HPDE6-E6E7 (cell line): Measurements from ENCODE around the gene RTN1.

Source experiments
- DNase-seq: peaks from one replicate; pipeline ENCODE4 v3.0.0; 2011; ENCODE audit warnings: missing footprints; ENCODE audit errors: extremely low spot score

The RTN1 gene

GRCh38 chr14:59630288-59630963 lies 240.2 kb downstream of the RTN1 start:
- no peak for DNase-seq

DNA sequence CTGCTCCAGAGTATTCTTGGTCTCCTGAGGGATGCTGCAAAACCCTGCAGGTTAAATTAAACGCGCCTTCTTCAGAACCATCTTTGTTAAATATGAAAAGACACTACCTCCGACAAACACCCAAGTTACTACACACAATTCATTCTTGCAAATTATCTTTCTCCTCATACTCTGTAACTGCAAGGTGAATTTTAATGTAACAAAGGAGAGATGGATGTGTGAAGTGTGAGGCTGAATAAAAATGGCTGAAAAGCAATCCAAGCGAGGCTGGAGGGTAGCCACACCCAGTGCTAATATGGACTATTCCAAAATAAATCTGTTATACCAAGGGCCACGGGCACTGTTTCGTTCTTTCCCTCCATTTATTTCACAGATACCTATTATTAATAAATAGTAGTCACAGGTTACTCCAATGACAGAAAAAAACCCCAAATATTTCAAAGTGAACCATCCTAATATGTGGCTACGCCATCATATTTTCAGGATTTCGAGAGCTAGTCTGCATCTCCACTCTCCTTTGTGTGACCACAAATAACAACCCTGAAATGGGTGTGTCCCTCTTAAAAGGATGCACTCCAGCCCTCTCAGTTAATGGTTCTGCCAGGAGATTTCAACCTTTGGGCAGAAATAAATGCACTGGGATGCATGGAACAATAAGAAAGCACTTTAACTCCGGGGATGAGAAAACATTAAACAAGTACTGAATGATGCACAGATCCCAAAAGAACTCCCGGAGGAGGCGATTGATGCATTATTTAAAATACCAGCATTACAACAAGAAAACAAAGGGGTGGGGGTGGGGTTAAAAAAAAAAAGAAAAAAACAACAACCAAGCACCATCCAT lies 240.9 kb downstream of the RTN1 start:
- no peak for DNase-seq

DNA sequence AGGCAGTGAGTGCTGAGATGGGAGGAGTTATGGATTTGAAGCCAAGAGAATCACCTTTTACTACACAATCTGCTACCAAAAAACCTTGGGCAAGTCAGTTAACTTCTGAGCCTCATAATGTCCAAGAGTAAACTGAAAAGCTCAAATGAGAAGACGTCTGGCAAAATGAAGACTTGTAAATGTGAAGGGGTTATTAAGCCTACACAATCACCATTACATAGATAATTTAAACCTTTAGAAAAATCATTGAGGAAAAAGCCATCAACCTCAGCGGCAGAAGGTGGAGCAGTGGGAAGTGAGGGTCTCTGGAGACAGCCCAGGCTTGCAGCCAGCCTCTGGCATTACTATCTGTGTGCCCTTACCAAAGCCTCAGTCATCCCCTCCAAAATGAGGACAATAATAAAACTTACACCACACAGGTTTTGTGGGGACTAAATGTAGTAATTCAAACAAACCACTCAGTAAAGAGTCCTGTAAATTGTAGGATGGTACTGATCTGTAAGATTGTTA lies 243.5 kb downstream of the RTN1 start:
- no peak for DNase-seq

DNA sequence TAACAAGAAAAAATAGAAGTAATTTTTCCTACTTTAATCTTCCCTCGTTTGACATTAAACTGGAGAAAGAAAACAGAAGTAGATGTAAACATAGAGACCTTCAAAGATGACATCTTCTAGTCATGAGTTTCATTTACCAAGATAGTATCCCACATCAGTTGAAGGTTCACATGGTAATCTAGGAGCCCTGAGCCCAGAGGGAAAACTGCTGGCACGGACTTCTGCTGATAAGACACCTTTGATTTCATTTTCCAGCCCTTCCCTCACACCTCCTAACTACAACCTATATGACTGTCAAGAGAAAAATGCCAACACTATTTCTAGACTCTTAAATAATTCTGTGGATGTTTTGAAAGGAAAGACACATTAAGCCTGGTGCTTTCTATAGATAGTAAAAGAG lies 247.9 kb downstream of the RTN1 start:
- no peak for DNase-seq

- DNase-seq = peak; percentile 23
Measured at GRCh38 chr14:59619061-59619460, 251.5 kb downstream of the RTN1 start.

- no peak for DNase-seq
Measured at GRCh38 chr14:59601056-59601455, 269.5 kb downstream of the RTN1 start.

- peak; percentile 21 for DNase-seq
Measured at GRCh38 chr14:59600211-59600945, 270.2 kb downstream of the RTN1 start.

- DNase-seq = no peak
Measured at GRCh38 chr14:59595071-59595470, 275.5 kb downstream of the RTN1 start.

DNA sequence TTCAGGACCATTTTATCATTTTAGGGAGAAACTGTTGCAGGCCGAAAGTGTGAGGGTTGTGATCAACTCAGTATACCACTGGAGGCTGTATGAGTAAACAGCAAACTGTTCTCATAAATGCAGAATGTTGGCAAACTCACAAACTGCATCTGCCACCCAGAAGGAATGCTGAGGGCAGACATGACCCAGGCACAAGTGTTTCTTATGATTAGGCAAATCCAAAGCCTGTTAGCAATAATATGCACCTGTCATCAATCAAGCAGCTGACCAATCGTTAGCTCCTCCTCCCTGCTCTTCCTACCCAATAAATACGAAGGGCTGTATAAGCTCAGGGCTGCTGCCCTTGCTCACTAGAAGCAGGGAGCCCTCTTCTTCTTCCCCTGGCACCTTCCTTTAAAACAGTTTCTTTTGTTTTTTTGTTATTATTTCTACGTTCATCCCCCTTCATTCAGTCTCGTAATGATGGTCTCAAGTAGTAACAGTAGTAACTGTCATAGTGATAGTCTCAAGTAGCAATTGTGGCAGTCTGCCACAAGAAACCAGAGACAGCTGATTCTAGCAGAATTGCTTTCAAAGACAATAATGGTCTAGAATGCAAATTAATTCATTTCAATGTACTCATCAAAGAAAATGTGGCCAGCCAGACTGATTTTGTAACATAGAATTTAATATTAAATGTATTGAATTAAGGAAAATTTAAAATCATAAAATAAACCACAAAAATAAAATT lies 278.8 kb downstream of the RTN1 start:
- DNase-seq = no peak

DNA sequence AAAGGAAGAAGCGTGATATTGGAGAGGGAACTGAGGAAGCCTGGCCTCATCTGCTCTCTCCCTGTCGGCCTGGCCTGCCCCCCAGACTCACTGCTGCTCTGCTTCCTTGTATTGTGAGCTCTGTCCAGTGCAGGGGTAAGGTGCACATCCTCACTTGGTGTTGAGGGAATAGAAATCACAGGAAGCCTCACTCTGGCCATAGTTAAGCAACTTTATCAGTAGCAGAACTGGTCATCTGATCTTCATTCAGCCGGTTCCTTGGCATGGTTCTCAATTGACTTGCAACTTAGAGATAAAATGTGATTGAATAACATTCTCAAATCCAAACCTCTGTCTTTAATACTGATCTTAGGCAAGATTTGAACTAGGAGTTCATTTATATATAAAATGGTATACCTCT lies 282.5 kb downstream of the RTN1 start:
- DNase-seq = no peak

GRCh38 chr14:59585891-59586554 lies 284.6 kb downstream of the RTN1 start:
- DNase-seq = no peak

DNA sequence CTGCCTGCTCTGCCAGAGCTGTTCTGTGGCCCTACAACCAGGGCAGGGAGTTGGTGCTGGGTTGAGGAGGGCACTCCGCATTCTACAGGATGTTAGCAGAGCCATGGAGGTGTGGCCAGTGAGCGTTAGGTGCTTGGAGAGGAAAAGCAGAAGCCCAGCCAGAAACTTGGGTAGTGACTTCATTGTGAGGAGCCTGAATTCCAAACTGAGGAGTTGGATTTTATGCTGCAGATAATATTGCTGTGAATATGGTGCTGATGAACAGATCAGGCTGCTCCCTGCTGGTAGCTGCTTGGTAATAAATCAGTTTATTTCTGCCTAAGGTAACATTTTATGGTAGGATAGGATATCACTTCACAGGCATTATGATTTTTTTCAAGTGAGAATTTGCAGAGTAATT lies 286.8 kb downstream of the RTN1 start:
- DNase-seq = no peak

- no peak for DNase-seq
Measured at GRCh38 chr14:59582845-59583509, 287.6 kb downstream of the RTN1 start.

- DNase-seq = no peak
Measured at GRCh38 chr14:59582161-59582560, 288.4 kb downstream of the RTN1 start.

DNA sequence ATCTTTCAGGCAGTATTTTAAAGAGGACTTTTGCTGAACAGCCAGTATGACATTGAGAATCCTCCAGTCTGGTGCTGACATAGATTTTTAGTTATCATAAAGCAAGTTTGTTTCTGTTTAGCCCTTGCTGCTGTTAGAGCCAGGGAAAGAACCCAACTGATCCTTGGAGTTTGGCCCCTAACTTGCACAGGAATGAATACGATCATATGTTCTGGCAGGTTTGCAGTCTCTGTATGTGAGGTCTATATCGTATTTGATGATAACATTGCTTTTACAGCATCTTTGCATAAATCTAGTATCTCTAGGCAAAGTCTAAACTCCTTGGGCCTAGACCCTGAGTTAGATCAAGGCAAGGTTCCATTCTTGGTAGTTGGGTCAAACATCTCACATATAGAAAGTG lies 289.7 kb downstream of the RTN1 start:
- no peak for DNase-seq

DNA sequence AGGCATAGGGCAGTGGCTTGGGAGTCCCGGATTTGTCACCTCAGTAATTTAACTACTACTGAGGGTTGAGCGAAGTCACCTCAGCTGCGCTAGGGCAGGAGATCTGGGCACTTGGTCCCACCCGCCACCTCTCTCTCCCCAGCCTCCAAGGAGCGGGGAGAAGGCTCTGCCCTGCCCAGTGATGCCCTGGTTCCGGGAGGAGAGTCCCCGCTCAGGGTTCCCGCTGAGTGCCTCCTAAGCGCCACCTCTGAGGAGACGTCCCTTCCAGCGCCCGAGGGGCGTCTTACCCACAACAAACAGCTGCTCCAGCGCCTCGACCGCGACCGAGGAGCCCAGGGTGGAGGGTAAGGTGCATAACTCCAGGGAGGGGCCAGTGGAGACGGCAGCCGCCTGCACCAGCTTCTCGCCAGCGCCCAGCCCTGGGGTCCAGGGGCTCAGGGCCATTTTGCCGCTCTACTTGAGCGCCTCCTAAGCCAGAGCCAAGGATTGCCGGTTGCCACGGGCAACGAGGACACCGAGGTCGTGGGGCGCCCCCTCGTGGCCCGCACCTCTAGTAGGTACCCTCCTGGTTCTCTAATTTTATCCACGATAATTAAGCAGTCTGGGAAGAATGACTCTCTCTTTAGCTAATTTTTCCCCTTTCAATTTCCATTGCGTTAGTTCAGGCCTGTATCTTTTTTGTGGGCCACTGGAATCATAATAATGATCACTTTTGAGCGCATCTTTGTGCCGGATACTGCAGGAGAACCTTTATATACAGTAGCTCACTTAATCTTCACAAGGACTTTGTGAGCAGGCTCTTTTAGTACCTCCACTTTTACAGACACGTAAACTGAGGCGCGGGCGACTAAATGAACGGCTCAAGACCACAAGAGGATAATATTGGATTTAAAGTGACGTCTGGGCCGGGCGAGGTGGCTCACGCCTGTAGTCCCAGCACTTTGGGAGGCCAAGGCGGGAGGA lies 294.0 kb downstream of the RTN1 start, which contains the start of gene CCDC175:
Gene CCDC175 (minus strand): TSS at position 481 of the 963 bp plus-strand sequence. CDS start 37 bp downstream, at position 444.
- DNase-seq = peak; percentile 63

- DNase-seq = peak; percentile 13
Measured at GRCh38 chr14:59570122-59570521, 300.5 kb downstream of the RTN1 start.

- no peak for DNase-seq
Measured at GRCh38 chr14:59566725-59567124, 303.9 kb downstream of the RTN1 start.

- no peak for DNase-seq
Measured at GRCh38 chr14:59566296-59566695, 304.3 kb downstream of the RTN1 start.
